Measurements from ENCODE around the gene FOSL1. TPM values are rescaled to one million over a fixed set of nuclear protein-coding genes. Genes with fewer than 3 reads are reported as not detected.

Gene FOSL1
- total RNA-seq, 1 donor from 2014 or later, result 2.6 TPM

DNA sequence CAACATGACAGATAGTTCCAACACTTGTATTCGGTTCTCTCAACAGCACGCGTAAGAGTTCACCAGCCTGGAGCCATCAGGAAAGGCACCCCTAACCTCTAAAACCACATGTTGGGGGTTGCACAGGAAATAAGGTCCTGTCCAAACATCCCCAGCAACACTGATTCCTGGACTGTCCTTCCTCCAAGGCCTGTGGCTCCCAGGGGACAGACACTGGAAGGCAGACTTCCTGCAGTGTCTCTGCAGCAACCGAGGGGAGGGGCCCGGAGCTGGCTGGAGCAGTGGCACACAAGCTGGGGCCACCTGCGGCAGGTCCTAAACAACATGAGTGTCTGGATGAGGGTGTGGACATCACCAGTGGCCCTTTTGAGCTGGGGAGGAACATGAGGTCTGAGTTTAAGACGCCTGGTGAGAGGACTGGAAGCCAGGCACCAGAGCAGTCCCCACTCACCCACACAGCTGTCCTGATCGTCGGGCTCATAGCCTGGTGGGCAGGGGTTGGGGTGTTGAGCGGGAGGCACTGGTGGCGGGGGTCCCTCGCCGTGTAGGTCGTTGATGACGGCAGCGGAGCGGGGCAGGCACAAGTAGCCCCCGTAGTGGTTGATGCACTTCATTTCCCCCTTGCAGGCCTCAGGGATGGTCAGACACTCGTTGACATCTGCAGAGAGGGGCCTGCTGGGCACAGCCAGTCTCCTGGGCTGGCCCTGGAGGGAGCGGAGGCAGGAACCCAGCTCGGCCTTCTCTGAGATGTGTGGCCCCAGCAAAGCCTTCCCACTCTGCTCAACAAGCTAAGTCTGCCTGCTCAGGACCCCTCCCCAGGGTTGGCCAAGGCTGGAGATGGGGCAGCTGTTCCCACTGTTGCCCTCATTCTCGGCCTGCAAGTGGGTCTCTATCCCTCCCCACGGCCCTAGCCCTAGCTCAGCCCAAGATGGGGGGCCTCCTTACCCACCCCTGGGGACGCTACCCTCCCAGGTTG lies 29.2 kb downstream of the FOSL1 start:
- H3K27me3 ChIP-seq (ENCODE audit: control insufficient read depth, insufficient read depth, low read length), result no peaks in the 10 kb centered on the region
- TF ChIP-seq, protein P1, sequence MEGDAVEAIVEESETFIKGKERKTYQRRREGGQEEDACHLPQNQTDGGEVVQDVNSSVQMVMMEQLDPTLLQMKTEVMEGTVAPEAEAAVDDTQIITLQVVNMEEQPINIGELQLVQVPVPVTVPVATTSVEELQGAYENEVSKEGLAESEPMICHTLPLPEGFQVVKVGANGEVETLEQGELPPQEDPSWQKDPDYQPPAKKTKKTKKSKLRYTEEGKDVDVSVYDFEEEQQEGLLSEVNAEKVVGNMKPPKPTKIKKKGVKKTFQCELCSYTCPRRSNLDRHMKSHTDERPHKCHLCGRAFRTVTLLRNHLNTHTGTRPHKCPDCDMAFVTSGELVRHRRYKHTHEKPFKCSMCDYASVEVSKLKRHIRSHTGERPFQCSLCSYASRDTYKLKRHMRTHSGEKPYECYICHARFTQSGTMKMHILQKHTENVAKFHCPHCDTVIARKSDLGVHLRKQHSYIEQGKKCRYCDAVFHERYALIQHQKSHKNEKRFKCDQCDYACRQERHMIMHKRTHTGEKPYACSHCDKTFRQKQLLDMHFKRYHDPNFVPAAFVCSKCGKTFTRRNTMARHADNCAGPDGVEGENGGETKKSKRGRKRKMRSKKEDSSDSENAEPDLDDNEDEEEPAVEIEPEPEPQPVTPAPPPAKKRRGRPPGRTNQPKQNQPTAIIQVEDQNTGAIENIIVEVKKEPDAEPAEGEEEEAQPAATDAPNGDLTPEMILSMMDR (IDR thresholded peaks at IDR 0.05; ENCODE audit: insufficient read depth, low read length, severe bottlenecking), result no peak
- H3K36me3 ChIP-seq (ENCODE audit: control insufficient read depth, insufficient read depth, low read length), result peaks cover 4% of the 10 kb centered on the region
- DNase-seq (ENCODE audit: low read depth), result no peak
- no peak overlapping the region for H3K4me3 ChIP-seq (ENCODE audit: low read depth, low read length)
- no peak for FAIRE-seq

DNA sequence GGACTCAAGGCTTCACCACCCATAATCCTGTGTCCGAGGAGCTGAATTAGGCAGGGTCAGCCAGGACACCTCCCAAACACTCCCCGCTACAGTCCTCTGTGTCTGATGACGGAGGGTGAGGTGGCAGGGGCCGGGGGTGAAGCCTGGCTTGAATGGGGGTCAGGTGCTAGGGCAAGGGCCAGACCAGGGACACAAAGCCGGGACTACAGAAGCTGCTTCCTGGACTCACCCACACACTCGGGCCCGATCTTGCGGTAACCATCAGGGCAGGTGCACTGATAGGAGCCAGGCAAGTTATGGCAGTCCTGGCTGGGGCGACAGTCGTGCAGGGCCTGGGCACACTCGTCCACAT lies 29.9 kb downstream of the FOSL1 start:
- TF ChIP-seq, protein P1 (IDR thresholded peaks at IDR 0.05; ENCODE audit: insufficient read depth, low read length, severe bottlenecking), result no peak
- H3K4me3 ChIP-seq (ENCODE audit: low read depth, low read length), result no peak overlapping the region
- DNase-seq (ENCODE audit: low read depth), result no peak
- H3K27me3 ChIP-seq (ENCODE audit: control insufficient read depth, insufficient read depth, low read length), result no peaks in the 10 kb centered on the region
- peaks cover 9% of the 10 kb centered on the region for H3K36me3 ChIP-seq (ENCODE audit: control insufficient read depth, insufficient read depth, low read length)
- FAIRE-seq, result no peak

DNA sequence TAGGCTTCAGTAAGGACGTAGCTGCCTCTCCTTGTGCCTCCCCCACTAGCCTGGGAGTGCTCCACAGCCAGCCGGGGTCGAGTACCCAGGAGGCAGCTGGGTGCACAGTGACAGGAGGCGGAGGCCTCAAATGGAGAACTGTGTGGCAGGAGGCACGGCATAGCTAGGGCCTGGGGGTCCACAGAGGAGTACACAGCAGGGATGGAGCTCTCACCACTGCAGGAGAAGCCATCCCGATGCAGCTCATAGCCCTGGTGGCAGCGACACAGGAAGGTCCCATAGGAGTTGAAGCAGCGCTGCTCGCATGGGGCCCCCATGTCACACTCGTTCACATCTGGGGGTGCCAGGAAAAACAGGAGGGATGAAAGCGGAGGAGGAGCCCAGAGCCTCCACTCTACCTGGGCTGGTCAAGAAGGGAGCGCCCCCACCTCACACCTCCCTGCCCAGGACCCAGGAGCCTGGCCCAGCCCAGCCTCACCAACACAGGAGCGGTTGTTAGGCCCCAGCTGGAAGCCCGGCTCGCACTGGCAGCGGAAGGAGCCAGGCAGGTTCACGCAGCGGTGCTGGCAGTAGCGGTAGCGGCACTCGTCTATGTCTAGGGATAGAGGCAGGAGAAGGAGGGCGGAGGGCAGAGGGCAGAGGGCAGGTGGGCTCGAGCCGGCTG lies 30.4 kb downstream of the FOSL1 start:
- Histone ChIP-seq H3K36me3 (ENCODE audit: control insufficient read depth, insufficient read depth, low read length) (peaks cover 13% of the 10 kb centered on the region), H3K27me3 (ENCODE audit: control insufficient read depth, insufficient read depth, low read length) (no peaks in the 10 kb centered on the region), H3K4me3 (ENCODE audit: low read depth, low read length) (no peak overlapping the region)
- TF ChIP-seq, protein P1 (IDR thresholded peaks at IDR 0.05; ENCODE audit: insufficient read depth, low read length, severe bottlenecking), result no peak
- FAIRE-seq (no peak), DNase-seq (ENCODE audit: low read depth) (no peak)

DNA sequence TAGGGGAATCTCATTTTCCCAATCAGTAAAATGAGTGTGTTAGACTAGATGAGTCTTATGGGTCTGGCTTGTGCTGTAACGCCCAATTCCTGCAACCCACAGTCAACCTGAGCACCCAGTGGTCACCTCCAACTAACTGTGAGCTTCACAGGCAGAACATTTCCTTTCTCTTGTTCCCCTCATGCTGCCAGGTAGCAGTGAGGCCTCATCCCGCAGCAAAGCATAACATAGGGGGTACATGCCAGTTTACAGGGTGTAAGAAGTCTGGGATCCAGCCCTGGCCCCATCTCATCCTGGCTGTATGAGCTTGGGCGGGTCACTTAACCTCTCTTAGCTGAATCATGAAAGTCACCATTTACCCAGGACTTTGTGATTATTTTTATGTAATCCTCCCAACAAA lies 31.3 kb downstream of the FOSL1 start:
- DNase-seq (ENCODE audit: low read depth) (no peak), FAIRE-seq (no peak)
- peaks cover 20% of the 10 kb centered on the region for H3K36me3 ChIP-seq (ENCODE audit: control insufficient read depth, insufficient read depth, low read length)

DNA sequence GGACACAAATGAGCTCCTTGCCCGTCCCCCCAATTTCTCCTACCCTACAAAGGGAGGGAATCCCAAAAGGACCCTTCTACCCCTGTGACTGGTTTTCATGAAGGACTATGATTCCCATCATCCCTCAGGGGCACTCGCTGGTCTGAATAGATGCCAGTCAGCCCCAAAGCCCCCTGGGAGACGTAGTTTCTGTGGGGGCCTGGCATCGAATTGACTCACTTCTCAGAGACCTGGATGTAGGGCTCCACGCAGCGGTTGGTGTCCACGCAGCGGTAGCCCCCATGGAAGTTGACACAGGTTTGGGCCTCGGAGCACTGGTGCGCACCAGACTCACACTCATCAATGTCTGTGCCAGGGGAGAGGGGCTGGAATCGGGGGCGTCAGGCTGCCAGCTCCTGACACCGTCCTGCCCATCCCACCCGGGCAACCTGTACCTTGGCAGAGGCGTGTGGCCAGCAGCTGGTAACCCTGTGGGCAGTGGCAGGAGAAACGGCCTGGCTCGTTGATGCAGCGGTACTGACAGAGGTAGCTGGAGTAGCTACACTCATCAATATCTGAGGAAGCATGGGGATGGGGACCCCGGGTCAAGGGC lies 32.0 kb downstream of the FOSL1 start:
- Histone ChIP-seq H3K36me3 (ENCODE audit: control insufficient read depth, insufficient read depth, low read length) (peaks cover 26% of the 10 kb centered on the region), H3K27me3 (ENCODE audit: control insufficient read depth, insufficient read depth, low read length) (no peaks in the 10 kb centered on the region), H3K4me3 (ENCODE audit: low read depth, low read length) (no peak overlapping the region)
- TF ChIP-seq, protein P1 (IDR thresholded peaks at IDR 0.05; ENCODE audit: insufficient read depth, low read length, severe bottlenecking), result no peak
- DNase-seq (ENCODE audit: low read depth) (no peak), FAIRE-seq (no peak)

More for the DNA sequence above, 31.3 kb downstream of the FOSL1 start:
- TF ChIP-seq, protein P1 (IDR thresholded peaks at IDR 0.05; ENCODE audit: insufficient read depth, low read length, severe bottlenecking), result no peak
- H3K27me3 ChIP-seq (ENCODE audit: control insufficient read depth, insufficient read depth, low read length), result no peaks in the 10 kb centered on the region
- H3K4me3 ChIP-seq (ENCODE audit: low read depth, low read length), result no peak overlapping the region

All from bronchial epithelial cell (primary cell).